ENCODE measurements around the gene GRIN2D.

The GRIN2D gene

DNA sequence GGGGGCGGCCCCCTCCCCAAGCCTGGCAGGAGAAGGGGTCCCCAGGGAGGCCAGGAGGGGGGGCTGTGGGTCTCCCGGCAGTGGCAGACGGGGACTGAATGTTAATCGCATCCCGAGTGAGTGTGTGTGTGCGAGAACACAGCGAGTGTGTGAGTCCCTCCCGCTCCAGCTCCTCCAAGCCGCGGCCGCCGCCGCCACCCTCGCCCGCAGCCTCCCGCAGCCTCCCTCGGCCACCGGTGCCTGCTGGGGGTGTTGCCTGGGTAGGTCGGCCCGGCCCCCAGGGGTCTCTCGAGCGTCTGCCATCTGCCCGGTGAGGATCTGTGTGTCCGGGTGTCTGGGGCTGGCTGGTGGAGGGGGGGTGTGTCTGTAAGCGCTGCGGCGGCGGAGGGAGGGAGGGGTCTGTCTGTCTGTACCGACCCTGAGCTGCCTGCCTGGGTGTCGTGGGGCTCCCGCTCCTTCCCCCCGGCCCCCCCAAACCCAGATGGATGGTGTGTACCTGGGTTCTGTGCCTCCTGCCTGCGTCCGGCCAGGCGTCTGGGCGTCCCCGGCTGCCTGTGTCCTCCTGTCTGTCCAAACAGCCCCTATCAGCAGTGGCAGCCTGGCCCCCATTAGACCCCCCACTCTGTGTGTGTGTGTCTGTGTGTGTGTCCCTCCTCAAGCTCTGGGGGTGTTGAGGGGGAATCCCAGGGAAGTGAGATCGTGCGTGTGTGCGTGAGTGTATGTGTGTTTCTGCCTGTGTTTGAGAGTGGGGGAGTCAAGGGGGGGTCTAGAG is at the start of gene GRIN2D:
Gene GRIN2D (plus strand): TSS at position 110 of the 772 bp plus-strand sequence. CDS start 4,725 bp downstream, outside the sequence.
- DNase-seq (ENCODE audit: low spot score), result no peak

DNA sequence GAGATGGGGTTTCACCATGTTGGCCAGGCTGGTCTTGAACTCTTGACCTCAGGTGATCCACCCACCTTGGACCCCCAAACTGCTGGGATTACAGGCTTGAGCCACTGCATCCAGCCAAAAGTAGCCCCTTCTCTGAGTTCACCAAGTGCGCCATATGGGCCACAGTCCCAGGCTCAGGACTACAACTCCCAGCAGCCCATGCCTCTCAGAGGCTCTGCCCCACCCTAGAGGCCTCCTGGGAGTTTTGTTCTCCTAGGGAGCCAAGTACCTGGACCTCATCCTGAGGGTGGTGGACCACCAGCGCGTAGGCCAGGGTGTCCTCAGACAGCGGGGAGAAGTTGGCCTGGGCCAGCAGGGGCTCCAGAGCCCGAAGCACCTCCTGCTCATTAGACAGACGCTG is 48.6 kb upstream of the GRIN2D start:
- no peak for DNase-seq (ENCODE audit: low spot score)

DNA sequence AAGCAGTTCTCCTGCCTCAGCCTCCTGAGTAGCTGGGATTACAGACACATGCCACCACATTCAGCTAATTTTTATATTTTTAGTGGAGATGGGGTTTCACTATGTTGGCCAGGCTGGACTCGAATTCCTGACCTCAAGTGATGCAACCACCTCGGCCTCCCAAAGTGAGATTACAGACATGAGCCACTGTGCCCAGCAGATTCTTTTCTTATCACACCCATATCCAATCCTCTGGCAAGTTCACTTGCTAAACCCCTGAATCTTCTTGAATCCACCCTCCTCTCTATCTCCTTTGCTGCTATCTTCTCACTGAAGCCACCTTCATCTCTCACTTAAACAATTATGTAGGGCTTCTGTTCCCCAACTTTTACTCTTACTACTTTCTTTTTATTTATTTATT is 47.3 kb upstream of the GRIN2D start:
- DNase-seq (ENCODE audit: low spot score), result no peak

DNA sequence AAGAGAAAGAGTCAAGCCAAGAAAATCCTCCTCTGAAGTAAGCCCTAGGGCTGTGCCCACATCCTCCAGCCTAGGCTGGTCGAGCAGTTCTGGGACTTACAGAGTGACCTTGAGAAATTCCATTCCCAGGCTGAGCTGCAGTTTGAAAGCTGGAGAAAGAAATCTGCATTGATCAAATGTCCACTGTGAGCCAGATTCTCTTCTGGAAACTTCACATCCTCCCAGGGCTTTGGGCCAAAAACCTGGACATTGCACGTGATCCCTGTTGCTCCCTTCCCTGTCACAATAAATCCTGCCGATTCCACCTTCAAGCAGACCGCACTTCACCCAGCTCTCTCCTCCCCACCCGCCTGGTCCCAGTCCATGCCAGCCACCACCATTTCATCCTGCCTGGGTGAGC is 45.4 kb upstream of the GRIN2D start:
- no peak for DNase-seq (ENCODE audit: low spot score)

DNA sequence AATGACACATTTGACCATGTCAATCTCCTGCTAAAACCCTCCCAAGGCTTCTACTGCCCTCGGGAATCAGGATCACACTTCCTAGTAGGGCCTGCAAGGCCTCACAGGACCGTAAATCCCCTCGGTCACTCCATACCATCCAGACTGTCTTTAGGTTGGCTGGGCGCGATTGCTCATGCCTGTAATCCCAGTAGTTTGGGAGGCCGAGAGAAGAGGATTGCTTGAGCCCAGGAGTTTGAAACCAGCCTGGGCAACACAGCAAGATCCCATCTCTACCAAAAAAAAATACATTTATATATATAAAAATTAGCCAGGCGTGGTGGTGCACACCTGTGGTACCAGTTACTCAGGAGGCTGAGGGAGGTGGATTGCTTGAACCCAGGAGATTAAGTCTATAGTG is 44.7 kb upstream of the GRIN2D start:
- no peak for DNase-seq (ENCODE audit: low spot score)

DNA sequence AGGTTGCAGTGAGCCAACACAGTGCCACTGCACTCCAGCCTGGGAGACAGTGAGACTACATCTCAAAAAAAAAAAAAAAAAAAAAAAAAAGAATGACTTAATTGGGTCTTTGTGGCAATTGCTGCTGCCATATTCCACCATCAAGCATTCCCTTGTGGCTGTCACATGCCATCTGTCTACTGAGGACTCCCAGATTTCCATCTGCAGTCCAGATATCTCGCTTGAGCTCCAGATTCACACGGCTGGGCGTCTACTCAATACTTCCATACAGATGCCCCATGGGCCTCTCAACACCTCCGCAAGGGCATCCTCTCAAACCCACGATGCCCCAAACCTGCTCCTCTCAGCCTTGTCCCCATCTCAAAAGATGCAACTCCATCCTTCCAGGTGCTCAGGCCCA is 42.6 kb upstream of the GRIN2D start:
- no peak for DNase-seq (ENCODE audit: low spot score)

DNA sequence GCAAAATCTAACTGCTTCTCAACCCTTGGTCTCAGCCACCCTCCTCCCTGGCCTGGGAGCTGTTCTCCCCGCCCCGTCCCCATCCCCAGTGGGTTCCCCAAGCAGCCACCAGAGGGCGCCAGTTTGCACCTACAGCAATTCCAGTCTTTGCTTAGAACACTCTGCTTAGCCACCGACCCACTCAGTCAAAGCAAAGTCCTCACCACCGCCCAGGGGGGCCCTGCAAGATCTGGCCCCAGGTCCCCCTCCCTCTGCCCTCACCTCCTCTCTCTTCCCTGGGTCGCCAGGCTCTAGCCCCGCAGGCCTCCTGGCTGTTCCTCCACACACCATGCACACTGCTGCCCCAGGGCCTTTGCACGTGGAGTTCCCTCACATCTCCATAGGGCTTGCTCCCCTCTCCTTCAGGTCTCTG is 42.1 kb upstream of the GRIN2D start:
- DNase-seq (ENCODE audit: low spot score), result no peak

DNA sequence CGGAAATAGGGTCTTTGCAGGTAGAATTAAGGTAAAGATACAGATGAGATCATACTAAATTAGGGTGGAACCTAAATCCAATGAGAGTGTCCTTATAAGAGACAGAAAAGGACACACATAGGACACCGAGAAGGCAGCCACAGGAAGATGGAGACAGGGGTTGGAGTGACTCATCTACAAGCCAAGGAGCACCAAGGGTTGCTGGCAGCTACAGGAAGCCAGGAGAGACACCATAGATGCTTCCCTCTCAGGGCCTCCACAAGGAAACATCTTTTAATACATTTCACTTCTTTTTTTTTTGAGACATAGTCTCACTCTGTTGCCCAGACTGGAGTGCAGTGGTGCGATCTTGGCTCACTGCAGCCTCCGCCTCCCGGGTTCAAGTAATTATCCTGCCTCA is 39.8 kb upstream of the GRIN2D start:
- no peak for DNase-seq (ENCODE audit: low spot score)

DNA sequence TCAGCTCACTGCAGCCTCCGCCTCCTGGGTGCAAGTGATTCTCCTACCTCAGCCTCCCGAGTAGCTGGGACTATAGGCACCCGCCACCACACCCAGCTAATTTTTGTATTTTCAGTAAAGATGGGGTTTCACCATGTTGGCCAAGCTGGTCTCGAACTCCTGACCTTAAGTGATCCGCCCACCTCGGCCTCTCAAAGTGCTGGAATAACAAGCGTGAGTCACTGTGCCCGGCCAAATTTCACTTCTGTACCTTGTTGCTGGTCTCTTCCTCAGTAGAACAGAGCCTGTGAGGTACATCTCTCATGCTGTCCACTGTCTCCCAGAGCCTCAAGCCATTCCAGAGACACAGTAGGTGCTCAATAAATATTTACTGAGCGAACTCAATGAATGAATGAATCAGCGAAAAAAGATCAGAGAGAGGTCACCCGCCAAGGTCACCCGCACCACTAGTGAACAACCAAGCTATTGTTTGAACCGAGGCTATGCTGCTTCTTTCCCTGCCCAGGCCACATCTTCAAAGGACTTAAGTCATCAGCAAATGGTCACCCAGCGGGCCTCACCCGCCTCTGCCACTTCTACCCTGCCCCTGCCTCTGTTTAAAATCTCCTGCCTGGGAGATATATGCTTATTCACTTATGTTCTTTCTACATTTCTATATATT is 39.0 kb upstream of the GRIN2D start:
- no peak for DNase-seq (ENCODE audit: low spot score)

DNA sequence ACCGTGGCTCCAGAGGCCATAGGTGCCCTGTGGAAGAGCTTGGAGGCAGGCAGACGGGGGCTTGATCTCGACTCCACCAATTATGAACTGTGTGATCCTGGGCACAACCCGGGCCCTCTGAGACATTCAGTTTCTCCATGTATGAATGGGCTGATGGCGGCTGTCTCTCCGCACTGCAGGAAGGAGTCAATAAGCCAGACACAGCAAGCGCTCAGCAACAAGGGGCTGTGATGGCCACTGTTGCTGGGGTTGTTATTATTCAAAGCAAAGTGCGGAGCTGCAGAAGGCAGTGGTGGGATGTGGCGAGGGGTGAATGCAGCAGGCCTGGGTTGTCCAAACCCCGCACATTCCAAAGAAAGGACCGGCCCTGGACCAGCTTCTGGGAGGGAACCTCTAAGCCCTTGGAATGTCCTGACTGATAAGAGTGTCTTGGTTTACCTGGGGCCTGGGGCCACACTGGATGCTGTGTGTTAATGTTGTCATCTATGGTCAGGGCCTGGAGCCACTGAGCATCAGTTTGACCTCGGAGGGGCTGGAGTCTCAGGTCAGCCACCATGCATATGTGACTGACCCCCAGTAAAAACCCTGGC is 38.0 kb upstream of the GRIN2D start:
- DNase-seq (ENCODE audit: low spot score), result no peak

DNA sequence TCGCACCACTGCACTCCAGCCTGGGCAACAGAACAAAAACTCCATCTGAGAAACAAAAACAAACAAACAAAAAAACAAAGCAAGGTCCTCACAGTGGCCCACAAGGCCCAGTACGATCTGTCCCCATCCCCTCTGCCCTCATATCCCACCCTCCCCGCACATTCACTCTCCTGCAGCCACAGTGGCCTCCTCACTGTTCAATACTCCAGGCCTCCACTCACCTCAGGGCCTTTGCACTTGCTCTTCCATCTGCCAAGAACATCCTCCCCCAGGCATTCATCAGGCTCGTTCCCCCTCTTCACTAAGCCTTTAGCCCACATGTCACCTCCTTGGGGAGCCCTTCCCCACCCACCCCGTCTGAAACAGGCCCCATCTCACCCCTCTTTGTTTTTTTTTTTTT is 34.3 kb upstream of the GRIN2D start:
- no peak for DNase-seq (ENCODE audit: low spot score)

DNA sequence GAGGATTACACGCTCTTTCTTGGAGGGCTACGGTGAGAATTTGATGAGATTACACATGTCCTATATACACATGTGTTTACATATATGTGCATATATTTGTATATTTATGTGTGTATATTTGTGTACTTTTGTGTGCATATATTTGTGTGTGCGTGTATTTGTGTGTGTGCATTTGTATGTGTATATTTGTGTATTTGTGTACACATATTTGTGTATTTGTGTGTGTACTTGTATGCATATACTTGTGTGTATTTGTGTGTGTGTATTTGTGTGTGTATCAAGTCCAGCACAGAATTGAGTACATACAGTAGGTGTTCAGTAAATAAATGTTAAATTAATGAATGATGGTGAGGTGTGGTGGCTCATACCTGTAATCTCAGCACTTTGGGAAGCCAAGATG is 31.6 kb upstream of the GRIN2D start:
- DNase-seq (ENCODE audit: low spot score), result no peak

DNA sequence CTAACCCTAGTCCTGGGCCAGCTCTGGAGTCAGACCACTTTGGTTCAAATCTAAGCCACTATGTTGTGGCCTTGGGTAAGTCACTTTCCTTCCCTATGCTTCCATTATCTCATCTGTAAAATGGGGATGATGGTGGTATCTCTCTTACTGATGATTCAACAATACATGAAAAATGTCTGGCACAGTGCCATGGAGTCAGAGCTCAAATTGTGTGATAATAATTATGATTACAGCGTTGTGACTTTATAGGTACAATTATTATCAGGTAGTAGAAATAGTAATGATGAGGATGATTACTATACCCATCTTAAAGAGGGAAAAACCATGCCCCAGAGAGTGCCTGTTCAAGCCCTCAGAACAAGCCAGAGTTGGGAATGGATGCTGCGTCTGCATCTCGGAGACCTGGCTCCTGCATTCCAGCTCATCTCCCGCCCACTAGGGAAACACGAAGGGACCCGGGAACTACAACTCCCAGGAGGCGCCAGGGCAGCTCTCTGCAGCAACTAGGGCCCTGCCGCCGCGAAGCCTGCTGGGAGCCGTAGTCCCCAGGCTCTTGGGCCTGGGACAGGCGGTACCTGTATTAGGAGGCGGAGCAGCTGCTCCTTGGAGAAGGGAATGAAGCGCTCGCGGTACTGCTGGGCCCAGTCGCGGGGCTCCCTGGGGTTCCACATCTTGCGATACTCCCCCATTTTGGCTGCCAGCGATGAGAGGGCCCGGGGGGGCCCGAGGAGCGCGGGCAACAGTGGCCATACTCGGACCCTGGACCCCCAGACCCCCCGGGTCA is 30.6 kb upstream of the GRIN2D start:
- DNase-seq (ENCODE audit: low spot score), result peak; percentile 96

DNA sequence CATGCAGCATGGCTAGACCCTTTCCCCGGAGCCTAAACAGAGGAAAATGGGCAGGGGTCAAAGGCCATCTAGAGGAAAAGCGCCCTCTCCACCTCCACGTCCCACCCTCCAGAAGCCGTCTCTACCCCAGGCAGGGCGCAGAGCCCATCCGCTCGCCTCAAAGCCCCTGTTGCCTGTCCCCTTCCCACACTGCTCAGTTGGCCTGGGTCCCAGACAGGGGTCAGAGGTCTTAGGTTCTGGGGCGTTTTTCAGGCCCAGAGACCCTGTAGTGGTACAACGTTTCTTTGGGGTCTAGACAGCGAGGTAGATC is 30.0 kb upstream of the GRIN2D start:
- no peak for DNase-seq (ENCODE audit: low spot score)

DNA sequence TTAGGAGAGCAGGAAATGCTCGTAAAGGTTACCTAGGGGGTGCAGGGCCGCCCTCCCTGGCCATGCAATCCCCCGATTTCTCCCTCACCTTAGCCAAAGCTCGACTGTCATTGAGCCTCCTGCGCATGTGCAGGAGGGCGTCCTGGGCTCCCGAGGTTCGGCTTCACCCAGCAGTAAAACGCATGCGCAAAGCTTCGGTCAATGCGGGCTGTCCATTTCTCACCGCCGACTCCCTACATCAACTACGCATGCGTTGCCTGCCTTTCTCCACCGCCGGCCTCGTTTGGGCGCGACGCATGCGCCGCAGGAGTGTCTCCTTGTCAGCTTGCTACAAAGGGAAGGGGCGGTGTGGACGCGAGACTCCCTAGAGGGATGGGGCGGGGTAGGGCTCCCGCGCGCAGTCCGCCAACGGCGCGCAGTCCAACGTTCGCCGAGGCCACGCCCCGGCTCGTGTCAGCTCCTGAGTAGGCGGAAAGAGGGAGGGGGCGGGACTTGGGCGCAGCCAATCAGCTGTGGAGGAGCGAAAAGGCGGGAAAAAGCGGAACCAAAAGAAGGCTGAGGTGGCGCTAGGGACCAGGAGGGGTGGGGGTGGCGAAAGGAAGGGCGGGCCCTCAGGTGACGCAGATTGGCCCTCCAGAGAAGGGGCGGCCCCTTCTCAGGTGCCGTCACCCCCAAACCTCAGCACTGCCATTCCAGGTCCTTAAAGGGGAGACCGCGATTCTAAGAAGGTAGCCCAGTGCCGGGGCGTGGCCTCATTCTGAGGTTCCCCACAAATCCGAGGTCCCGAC is 29.5 kb upstream of the GRIN2D start, which contains the start of the genes SYNGR4 and TMEM143:
Gene SYNGR4 (plus strand): TSS at position 558 of the 788 bp plus-strand sequence. CDS start 1,476 bp downstream, outside the sequence.
Gene TMEM143 (minus strand): TSS at position 131 of the 788 bp plus-strand sequence. CDS start 20 bp downstream, at position 111.
- DNase-seq (ENCODE audit: low spot score), result peak; percentile 100

DNA sequence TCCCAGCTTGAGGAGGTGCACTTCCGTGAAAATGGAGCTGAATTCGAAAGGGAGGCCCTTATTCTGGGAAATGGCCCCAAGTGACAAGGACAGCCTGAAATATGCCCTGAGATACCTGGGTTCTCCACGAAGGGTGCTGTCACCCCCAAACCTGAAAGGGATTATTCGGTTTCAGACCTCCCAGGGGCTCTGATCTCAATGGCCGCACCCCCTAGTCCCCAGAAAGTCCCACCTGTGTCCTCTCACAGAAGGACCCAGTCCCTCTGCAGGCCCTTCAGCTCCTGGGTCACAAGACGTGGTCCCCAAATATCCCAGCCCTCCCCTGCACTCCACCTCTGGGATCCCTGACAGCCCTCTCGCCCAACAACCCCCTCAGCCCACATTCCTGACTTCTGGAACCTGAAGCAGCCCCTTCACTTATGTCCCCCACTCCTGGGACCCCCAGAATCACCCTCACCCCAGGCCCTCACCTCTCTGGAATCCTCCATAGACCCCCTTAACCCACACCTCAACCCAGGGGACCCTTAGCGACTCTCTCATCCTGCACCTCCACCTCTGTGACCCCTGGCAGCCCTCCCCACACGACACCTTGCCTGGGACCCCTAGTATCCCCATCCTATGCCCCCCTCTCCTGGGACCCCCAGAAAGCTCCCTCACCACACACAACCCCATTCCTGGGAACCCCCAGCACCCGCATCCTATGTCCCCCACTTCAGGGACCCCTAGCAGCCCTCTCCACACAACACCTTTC is 28.7 kb upstream of the GRIN2D start:
- peak; percentile 17 for DNase-seq (ENCODE audit: low spot score)

DNA sequence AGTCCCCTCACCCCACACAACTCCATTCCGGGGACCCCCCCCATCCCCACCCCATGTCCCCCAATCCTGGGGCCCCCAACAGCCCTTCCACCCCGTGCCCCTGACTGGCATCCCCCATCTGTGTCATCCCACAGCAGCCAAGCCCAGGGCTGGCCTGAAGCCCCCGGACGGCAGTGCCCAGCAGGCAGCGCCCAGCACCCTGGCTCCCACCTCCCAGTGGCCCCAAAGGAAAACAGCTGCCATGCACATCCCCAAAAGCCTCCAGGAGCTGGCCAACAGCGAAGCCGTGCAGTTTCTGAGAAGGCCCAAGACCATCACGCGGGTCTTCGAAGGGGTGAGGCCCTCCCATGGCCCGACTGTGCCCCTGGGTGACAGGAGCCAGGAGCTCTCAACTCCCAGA is 27.9 kb upstream of the GRIN2D start:
- DNase-seq (ENCODE audit: low spot score), result no peak

DNA sequence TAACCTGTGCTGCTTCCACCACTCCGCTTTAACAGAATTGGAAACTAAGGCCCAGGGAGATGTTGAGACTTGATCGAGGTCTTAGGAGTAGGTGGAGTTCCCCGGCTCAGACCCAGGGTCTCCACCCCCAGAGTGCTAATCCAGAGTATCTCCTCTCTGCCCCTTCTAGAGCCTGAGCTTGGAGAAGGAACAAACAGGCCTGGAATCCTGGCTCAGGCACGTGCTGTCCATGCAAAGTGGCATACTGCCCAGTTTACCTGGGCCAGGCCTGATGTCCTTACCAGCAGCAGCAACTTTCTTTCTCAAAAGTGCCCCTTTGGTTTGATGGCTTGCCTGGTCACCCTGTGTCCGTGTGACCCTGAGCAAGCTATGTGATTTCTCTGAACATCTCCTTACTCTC is 25.6 kb upstream of the GRIN2D start:
- DNase-seq (ENCODE audit: low spot score), result no peak

DNA sequence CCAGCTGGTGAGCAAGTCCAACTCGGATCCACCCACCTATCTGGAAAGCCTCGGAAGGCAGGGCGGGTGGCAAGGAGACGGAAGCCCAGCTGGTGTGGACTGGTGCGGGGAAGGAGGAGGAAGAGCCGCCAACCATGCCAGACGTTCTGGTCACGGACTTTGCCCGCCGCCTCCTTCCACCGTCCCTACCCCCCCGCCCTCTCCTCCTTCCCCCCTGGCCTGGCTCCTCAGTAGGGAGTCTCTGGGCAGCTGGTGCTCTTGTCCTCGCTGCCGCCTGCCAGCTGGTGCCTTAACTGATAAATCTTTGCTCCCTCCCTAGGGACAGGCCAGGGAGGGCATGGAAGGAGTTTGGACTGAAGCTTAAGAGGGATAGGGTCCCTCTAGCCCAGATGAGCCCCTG is 24.5 kb upstream of the GRIN2D start:
- no peak for DNase-seq (ENCODE audit: low spot score)

DNA sequence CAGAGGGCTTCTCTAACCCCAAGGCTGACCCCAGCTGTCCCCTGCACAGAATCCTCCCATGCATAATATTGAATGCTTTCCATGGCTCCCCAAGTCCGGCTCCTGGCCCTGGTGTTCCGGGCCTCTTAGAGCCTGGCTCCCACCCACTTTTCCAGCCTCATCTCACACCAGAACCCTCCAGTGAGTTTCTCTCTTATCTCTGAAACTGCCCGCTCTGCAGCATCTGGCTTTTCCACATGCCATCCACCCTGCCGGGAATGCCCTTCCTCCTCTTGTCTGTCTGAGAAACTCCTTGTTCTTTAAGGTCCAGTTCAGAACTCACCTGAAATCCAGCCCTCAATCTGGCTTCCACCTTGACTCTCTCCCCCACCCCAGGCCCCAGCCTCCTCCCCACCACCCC is 22.5 kb upstream of the GRIN2D start:
- DNase-seq (ENCODE audit: low spot score), result no peak

DNA sequence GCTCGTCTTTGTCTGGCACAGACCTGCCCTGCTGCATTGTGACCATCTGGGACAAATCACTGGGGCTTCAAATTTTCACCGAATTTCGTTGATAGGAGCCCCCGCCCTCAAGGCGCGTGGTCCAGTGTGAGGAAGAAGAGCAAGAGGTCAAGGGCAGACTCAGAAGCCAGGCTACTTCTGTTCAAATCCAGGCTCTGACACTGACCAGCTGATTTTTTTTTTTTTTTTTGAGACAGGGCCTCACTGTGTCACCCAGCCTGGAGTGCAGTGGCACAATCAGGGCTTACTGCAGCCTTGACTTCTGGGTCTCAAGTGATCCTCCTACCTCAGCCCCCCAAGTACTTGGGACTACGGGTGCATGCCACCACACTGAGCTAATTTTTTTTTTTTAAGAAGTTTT is 22.1 kb upstream of the GRIN2D start:
- no peak for DNase-seq (ENCODE audit: low spot score)
